Measurements from ENCODE around the gene MCC.

The MCC gene

GRCh38 chr5:113039934-113040285 is 448.3 kb downstream of the MCC start:
- no peak for TF ChIP-seq CTCF (IDR thresholded peaks at IDR 0.05)
- TF ChIP-seq ZFX (IDR thresholded peaks at IDR 0.05; ENCODE audit: borderline replicate concordance) = no peak

GRCh38 chr5:113039229-113039933 is 448.9 kb downstream of the MCC start:
- TF ChIP-seq CTCF (IDR thresholded peaks at IDR 0.05) (no peak), ZFX (IDR thresholded peaks at IDR 0.05; ENCODE audit: borderline replicate concordance) (no peak)
- H3K27ac ChIP-seq = no peak overlapping the region

More at GRCh38 chr5:113039934-113040285, 448.3 kb downstream of the MCC start:
- H3K27ac ChIP-seq = no peak overlapping the region

- TF ChIP-seq CTCF (IDR thresholded peaks at IDR 0.05) (no peak), ZFX (IDR thresholded peaks at IDR 0.05; ENCODE audit: borderline replicate concordance) (no peak)
- no peak overlapping the region for H3K27ac ChIP-seq
Measured at GRCh38 chr5:113038714-113039113, 449.5 kb downstream of the MCC start.

GRCh38 chr5:113038136-113038535 is 450.1 kb downstream of the MCC start:
- TF ChIP-seq CTCF (IDR thresholded peaks at IDR 0.05) (no peak), ZFX (IDR thresholded peaks at IDR 0.05; ENCODE audit: borderline replicate concordance) (no peak)
- H3K27ac ChIP-seq = no peak overlapping the region

- no peak for TF ChIP-seq ZFX (IDR thresholded peaks at IDR 0.05; ENCODE audit: borderline replicate concordance)
- TF ChIP-seq CTCF (IDR thresholded peaks at IDR 0.05) = no peak
- no peak overlapping the region for H3K27ac ChIP-seq
Measured at GRCh38 chr5:113036826-113037225, 451.4 kb downstream of the MCC start.

- no peak overlapping the region for H3K27ac ChIP-seq
- no peak for TF ChIP-seq ZFX (IDR thresholded peaks at IDR 0.05; ENCODE audit: borderline replicate concordance)
- TF ChIP-seq CTCF (IDR thresholded peaks at IDR 0.05) = no peak
Measured at GRCh38 chr5:113036321-113036720, 451.9 kb downstream of the MCC start.

- TF ChIP-seq ZFX (IDR thresholded peaks at IDR 0.05; ENCODE audit: borderline replicate concordance) (no peak), CTCF (IDR thresholded peaks at IDR 0.05) (no peak)
- H3K27ac ChIP-seq = no peak overlapping the region
Measured at GRCh38 chr5:113035096-113035495, 453.2 kb downstream of the MCC start.
